ENCODE results near the gene CWC15.
"Not testable (repeated sequence)": the region's sequence is repeated elsewhere in the genome, so short reads cannot be mapped to it uniquely, and the experiment has no call there.

Gene CWC15

DNA sequence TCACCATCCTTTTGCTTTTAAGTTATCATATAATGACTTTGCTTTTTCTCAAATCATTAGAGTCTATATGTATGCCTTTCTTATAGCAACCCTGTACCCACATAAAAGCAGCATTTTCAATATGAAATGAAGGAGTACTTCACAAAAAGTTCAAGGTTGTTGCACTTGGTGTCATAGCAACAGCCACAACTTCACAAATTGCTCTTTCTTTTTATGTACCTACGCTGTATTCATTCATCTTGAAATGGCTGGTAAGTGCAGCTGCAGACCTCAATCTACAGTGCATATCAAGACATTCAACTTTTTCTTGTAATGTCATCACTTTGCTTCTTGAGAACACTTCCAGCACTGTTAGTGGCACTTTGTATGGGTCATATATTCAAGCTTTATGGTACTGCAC, 18.6 kb downstream of the CWC15 start:
- no peak for DNase-seq (ENCODE audit: low read depth)

GRCh38 chr11:94948070-94948617, 25.2 kb downstream of the CWC15 start:
- DNase-seq (ENCODE audit: low read depth) = peak; percentile 55

- DNase-seq (ENCODE audit: low read depth) = no peak
Measured at GRCh38 chr11:94946812-94947211, 26.5 kb downstream of the CWC15 start.

DNA sequence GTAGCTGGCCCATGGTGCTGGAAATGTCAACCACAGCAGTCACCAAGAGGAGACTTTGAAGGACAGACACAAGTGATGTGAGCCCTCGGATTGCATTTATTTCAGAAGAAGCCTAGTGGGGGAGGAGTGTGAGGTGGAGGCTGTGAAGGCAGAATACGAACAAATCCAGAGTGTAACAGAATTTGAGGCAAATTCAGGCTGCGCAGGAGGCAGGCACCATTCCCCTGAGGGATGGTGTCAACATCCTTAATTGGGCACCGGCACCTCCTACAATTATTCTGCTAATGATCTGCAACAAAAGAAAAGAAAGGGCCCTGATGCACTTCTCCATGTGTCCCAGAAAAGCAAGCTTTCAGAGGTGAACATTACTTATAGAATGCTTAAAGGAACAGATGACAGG, 32.2 kb downstream of the CWC15 start:
- DNase-seq (ENCODE audit: low read depth) = no peak

DNA sequence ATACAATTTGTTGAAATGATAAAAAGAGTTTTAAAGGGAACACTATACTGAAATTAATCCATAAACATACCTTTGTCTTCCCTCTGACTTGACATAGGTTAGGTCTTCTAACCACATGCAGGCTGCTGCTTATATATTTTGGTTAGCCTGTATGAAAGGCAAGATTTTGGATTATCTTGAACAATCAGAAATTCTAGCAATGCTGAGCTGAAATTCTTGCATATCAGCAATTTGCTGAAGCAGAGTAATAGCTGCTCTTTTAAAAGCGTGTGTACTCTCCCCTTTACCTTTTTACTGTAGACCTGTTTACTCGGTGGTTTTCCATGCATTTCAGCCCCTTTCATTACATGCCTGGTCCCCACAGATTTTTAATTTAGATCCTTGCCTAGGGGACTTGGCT, 34.0 kb downstream of the CWC15 start:
- DNase-seq (ENCODE audit: low read depth) = no peak

GRCh38 chr11:94938095-94939055, 35.0 kb downstream of the CWC15 start:
- DNase-seq (ENCODE audit: low read depth) = peak; percentile 97

GRCh38 chr11:94934846-94935245, 38.5 kb downstream of the CWC15 start:
- DNase-seq (ENCODE audit: low read depth) = no peak

DNA sequence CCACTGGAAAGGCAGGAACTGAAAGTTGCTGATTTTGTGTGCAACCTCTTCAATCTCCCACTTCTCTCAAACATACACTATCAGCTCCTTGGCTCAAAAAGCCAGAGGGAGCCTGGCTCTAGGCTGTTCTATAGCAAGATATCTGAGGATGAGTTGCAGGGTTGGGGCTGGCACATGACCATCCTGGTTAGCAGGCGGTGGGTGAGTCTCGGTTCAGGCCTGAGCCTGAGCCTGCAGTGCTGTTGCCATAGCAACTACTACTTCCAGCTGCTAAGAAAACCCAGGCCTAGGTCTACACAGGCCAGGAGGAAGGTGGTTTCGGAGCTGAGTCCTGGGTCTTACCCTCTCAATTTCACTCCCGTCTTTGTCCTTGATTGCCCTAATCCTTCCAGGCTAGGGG, 39.0 kb downstream of the CWC15 start:
- peak; percentile 57 for DNase-seq (ENCODE audit: low read depth)

- peak; percentile 97 for DNase-seq (ENCODE audit: low read depth)
Measured at GRCh38 chr11:94933223-94934130, 39.9 kb downstream of the CWC15 start.

DNA sequence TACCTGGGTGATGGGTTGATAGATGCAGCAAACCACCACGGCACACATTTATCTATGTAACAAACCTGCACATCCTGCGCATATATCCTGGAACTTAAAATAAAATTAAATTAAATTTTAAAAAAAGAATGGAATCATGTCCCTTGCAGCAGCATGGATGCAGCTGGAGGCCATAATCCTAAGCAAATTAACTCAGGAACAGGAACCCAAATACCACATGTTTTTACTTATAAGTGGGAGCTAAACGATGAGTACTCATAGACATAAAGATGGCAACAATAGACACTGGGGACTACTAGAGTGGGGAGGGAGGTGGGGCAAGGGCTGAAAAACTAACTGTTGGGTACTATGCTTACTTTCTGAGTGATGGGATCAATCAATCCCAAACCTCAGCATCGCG, 40.9 kb downstream of the CWC15 start:
- DNase-seq (ENCODE audit: low read depth) = peak; percentile 13

DNA sequence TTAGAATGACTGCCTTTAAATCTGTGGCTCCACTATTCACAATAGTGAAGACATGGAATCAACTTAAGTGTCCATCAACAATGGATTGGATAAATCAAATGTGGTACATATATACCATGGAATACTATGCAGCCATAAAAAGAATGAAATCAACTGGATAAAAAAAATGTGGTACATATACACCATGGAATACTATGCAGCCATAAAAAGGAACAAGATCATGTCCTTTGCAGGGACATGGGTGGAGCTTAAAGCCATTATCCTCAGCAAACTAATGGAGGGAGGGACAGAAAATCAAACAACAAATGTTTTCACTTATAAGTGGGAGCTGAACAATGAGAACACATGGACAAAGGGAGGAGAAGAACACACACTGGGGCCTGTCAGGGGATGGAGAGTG, 41.3 kb downstream of the CWC15 start:
- not testable (repeated sequence) for DNase-seq (ENCODE audit: low read depth)

- DNase-seq (ENCODE audit: low read depth) = no peak
Measured at GRCh38 chr11:94928117-94928990, 45.0 kb downstream of the CWC15 start.

DNA sequence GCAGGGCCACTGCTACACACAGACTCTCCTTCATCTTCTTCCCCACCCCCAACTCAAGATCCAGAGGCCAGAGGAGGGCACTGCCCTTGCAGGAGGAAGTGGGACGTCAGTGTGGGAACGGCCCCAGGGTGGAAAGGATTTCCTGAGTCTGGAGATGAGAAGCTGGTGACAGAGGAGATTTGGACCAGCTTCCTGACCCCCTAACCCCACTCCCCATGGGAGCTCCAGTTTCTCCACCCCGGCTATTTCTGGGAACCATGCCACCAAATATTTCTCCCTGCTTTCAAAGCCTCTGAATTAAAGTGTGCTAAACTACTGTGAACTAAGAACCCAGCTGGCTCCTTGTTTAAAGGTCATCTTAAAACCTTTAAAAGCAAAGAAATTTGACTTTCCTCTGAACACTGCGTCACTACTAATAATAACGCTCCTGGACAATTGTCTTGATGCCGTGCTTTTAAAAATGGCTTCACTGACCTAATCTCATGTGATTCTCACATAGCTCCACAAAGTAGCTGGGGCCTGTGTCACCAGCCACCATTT, 46.6 kb downstream of the CWC15 start:
- peak; percentile 98 for DNase-seq (ENCODE audit: low read depth)

GRCh38 chr11:94926271-94926625, 47.1 kb downstream of the CWC15 start:
- DNase-seq (ENCODE audit: low read depth) = no peak

DNA sequence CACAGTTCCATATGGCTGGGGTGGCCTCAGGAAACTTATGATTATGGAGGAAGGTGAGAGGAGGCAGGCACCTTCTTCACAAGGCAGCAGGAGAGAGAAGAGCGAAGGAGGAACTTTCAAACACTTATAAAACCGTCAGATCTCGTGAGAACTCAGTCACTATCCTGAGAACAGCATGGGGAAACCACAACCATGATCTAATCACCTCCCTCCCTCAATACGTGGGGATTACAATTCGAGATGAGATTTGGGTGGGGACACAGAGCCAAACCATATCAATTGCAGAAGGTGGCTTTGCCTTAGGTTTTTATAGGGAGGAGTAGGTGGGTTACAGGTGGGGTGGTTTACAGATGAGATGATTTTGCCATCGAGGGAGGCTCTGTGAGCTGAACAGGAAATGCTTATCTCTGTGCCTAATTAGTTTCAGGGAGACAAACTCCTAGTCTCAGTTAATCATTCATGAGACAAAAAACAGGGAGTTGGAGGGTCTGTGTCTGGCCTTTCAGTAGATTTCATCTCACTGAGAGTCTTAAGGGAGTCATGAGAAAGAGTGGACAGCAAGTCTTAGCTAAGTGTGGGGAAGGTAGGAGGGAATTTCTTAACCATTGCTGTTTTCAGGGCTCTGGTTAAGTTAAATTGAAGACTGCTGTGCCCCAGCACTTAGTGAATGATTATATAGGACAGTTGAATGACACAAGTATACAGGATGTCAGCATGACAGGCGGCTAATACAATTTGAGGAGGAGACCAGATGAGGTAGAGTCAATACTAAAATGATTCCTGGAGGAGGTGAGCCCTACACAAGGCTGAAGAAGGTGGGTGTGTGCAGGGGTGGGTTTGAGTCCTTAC, 47.7 kb downstream of the CWC15 start:
- DNase-seq (ENCODE audit: low read depth) = no peak

DNA sequence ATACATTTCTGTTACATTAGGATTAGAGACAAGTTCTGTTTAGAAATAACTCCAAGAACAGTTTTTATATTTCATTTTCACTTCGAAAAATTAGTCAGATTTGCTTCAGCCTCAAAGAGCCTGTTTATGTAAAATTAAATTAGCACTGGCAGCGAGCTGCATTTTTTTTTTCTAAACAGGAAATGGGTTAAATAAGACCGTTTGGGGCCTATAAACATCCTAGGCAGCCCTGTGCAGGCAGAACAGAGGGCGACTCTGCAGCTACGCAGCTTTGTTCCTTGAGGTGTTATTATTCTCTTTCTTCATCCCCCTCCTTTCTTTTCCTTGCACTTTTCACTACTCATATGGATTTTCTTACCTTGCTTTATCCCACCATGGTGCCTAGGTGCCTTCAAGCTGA, 48.7 kb downstream of the CWC15 start:
- peak; percentile 48 for DNase-seq (ENCODE audit: low read depth)

DNA sequence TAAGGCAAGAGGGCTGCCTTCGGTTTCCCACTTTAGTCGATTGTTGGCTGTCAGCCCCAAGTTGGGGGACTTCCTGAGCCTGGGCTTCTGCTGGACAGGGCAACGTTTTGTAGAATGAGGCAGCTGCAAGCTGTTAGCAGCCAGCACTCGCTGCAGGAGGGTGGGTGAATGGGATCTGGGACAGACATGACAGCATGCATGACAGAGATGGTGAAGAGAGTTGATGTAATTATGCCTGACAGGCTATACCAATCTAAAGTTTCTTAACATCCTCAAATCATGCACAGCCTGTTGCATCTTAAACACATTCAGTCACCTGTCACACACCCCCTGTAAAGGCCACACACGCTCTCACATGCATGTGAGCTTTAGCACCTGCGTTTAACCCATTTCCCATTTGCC, 49.2 kb downstream of the CWC15 start:
- no peak for DNase-seq (ENCODE audit: low read depth)

DNA sequence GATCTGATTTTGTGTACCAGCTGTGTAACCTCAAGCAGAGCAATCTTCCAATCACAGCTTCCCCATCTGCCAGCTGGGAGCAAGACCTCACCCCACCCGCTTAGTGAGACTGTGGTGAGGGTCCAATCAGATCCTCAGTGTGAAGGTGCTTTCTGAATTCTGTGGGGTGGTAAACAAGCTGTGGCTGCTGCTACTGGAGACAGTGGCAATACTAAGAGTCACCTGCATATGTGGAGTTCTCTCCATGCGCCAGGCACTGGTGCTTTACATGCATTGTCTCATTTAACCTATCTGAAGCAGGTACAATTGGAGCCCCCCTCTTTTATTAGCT, 50.4 kb downstream of the CWC15 start:
- DNase-seq (ENCODE audit: low read depth) = no peak

DNA sequence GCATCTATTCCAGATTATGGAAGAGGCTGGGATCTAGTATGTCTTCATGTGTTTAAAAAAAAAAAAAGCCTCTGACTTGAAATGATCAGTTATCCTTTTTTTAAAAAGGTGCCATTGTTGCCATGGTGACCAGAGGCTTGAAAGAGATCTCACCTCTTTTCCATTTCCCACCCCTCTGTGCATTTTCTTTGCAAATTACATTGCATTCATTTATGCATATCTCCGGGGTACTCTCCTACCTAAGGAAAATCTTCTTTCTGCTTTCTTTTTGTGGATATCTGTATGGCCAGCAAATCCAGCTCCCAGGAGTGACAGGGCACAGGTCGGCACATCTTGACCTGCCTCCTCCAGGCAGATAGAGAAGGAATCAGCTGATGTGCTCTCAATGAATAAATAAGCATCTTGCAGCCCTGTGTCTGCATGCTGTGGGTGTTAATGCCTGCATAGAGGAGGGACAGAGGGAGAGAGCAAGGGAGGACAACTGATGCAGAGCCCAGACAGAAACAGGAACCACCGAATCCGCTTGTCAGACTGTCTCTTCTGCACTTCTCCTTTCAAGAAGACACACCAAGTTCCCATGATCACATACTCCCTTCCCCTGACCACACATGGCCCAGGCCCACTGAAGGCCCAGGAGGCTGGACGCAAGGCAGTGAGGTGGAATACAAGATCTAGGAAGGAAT, 50.9 kb downstream of the CWC15 start:
- DNase-seq (ENCODE audit: low read depth) = no peak

- DNase-seq (ENCODE audit: low read depth) = no peak
Measured at GRCh38 chr11:94920311-94920710, 53.0 kb downstream of the CWC15 start.

All from fibroblast of gingiva (primary cell).